Neural progenitor cell (in vitro differentiated cells): Measurements from ENCODE around the gene FAM131A.
"Not testable (repeated sequence)": the region's sequence is repeated elsewhere in the genome, so short reads cannot be mapped to it uniquely, and the experiment has no call there.

Experiments
- CTCF ChIP-seq: fragments of 200-600 bp; sonication (generic); IDR thresholded peaks from 2 replicates; pipeline ENCODE4 v1.5.1; 2017; ENCODE audit warnings: antibody characterized with exemption, mild to moderate bottlenecking
- EZH2 ChIP-seq: fragments of 200-600 bp; sonication (generic); IDR thresholded peaks from 2 replicates; pipeline ENCODE4 v1.6.1; 2017; ENCODE audit warnings: antibody characterized with exemption, mild to moderate bottlenecking, moderate library complexity
- EZH2phosphoT487 ChIP-seq: fragments of 200-600 bp; sonication (generic); IDR thresholded peaks from 2 replicates; pipeline ENCODE4 v1.6.1; 2017; ENCODE audit warnings: antibody characterized with exemption

- TF ChIP-seq CTCF, EZH2phosphoT487, EZH2: not testable (repeated sequence)
These were observed 2.2 kb downstream of the FAM131A start for GRCh38 chr3:184339451-184340135.
